Transverse colon (tissue), 4 donors: ENCODE measurements around the gene MOB3C. TPM values are rescaled to one million over a fixed set of nuclear protein-coding genes. Genes with fewer than 3 reads are reported as not detected.

Experiments used
- DNase-seq: peaks from one replicate; pipeline ENCODE4 v3.0.0-alpha.2; 2019
- H3K27ac ChIP-seq, 4 donors: fragments of 200-600 bp; sonication (generic); 2 replicates each; pipeline ENCODE4 v1.5.1; 2016 to 2018; ENCODE audit warnings: inconsistent platforms in 4 of 4
- H3K27me3 ChIP-seq: fragments of 200-600 bp; sonication (generic); 2 replicates; pipeline ENCODE4 v1.5.1; 2017; ENCODE audit warnings: inconsistent platforms
- H3K36me3 ChIP-seq, 4 donors: fragments of 200-600 bp; sonication (generic); 2 replicates each; pipeline ENCODE4 v1.5.1; 2017 to 2019; ENCODE audit warnings: inconsistent platforms in 4 of 4
- H3K4me1 ChIP-seq, 4 donors: fragments of 200-600 bp; sonication (generic); 2 replicates each; pipeline ENCODE4 v1.5.1; 2017 to 2020; ENCODE audit warnings: inconsistent platforms in 4 of 4
- H3K4me3 ChIP-seq, 4 donors: fragments of 200-600 bp; sonication (generic); 1 replicate in 1 of 4; 2 replicates in 3 of 4; pipeline versions ENCODE4 v1.5.1 to v1.6.1; 2017 to 2019; ENCODE audit warnings: inconsistent platforms in 4 of 4
- H3K9me3 ChIP-seq, 2 donors: fragments of 200-600 bp; sonication (generic); 2 replicates each; pipeline ENCODE4 v1.5.1; 2017 to 2019; ENCODE audit warnings: inconsistent platforms in 2 of 2
- EP300 ChIP-seq: sonication (generic); formaldehyde crosslinking; IDR thresholded peaks from one replicate; pipeline ENCODE4 v1.6.1; 2017; ENCODE audit warnings: antibody characterized with exemption, low read depth
- POLR2A ChIP-seq: fragments of 450-650 bp; IDR thresholded peaks from one replicate; pipeline ENCODE4 v1.6.1; 2016; ENCODE audit warnings: antibody characterized with exemption, mild to moderate bottlenecking, moderate library complexity
- POLR2AphosphoS5 ChIP-seq, 3 donors: sonication (generic); formaldehyde crosslinking; IDR thresholded peaks; one replicate each; pipeline ENCODE4 v1.6.1; 2016; ENCODE audit warnings: antibody characterized with exemption in 3 of 3
- WGBS, 2 donors: methylation state at CpG; one replicate each; pipeline ENCODE4 v1.1.5; 2018; ENCODE audit warnings: low coverage in 1 of 2; 5-methylcytosine and 5-hydroxymethylcytosine counted together
- in situ Hi-C, 4 donors: fragments of 200-750 bp; cut with MboI; loops; one replicate each; pipeline versions ENCODE4 v1.15.0 to v1.15.1; 2017; ENCODE audit warnings: low sequenced_read_pairs in 3 of 4, low pct_ligation_motif_present in 1 of 4, low pct_unique_long_range_greater_than_20kb in 1 of 4
- intact Hi-C: fragments of 100-400 bp; cut with DNase I; formaldehyde crosslinking; loops from one replicate; pipeline ENCODE4 v1.15.1; 2023; ENCODE audit warnings: low total_unique reads
- total RNA-seq, 4 donors: library from RNA; depleted of rRNA; stranded (reverse); fragments of >200 nt; gene quantifications; one replicate each; pipeline ENCODE4 v1.1.0, GENCODE V29; 2016
- TF ChIP-seq, protein P1 (sequence below), 5 experiments: fragments of 200-600 bp in 3 of 5; fragments of 450-650 bp in 2 of 5; sonication (generic) in 3 of 5; IDR thresholded peaks; 1 replicate in 2 of 5; 2 replicates in 3 of 5; pipeline ENCODE4 v1.5.1; 2016 to 2017; ENCODE audit warnings: antibody characterized with exemption in 5 of 5, inconsistent platforms in 3 of 5, mild to moderate bottlenecking in 2 of 5, moderate library complexity in 1 of 5

The MOB3C gene
- total RNA-seq, 4 donors from 2014 or later, result 12.9 to 20.6 (median 14.8) TPM

DNA sequence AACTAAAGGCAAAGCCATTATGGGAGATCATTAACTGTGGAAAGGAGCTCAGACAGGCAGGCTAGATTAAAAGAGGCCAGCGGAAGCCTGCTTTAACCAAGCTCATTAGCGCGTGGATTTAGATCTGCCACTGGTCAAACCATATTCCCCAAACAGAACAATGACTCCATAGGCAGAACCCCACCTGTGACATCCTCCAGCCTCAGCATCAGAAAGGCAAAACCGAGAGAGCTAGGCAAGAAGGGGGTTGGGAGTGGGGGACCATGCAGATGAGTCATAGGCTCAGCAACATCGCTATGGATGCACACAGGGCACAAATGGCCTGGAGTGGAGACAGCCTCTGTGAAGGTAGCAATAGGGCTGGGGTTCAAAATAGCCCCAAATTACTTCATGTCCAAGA is 33.1 kb downstream of the MOB3C start:
- 86 to 100% methylated on average over 3 to 5 of the region's 5 CpGs for WGBS, 2 donors
- H3K27ac ChIP-seq, result no peak overlapping the region
- H3K9me3 ChIP-seq, result no peaks in the 10 kb centered on the region

DNA sequence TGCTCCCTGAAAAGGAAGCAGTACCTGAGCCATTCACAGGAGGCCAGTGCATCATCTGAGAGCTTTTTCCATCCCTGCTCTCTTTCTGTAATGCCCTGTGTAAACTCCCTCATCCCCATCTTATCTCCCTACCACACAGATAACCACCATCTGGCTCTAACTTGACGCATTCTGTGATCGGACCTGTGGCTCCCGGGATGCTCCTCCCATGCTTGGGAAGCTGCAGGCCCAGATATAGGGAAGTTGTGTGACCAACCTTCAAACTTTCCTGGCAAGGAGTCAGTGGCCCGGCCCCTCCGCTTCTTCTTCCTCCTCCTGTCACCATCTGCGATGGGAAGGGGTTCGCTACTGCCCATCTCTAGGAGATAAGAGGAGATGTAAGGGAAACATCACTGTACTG is 33.6 kb downstream of the MOB3C start:
- TF ChIP-seq, protein P1, sequence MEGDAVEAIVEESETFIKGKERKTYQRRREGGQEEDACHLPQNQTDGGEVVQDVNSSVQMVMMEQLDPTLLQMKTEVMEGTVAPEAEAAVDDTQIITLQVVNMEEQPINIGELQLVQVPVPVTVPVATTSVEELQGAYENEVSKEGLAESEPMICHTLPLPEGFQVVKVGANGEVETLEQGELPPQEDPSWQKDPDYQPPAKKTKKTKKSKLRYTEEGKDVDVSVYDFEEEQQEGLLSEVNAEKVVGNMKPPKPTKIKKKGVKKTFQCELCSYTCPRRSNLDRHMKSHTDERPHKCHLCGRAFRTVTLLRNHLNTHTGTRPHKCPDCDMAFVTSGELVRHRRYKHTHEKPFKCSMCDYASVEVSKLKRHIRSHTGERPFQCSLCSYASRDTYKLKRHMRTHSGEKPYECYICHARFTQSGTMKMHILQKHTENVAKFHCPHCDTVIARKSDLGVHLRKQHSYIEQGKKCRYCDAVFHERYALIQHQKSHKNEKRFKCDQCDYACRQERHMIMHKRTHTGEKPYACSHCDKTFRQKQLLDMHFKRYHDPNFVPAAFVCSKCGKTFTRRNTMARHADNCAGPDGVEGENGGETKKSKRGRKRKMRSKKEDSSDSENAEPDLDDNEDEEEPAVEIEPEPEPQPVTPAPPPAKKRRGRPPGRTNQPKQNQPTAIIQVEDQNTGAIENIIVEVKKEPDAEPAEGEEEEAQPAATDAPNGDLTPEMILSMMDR (IDR thresholded peaks at IDR 0.05), result no peak
- intact Hi-C loops (no loop called here), in situ Hi-C loops (no loop called here)
- Histone ChIP-seq H3K4me3 (no peak overlapping the region), H3K9me3 (no peaks in the 10 kb centered on the region), H3K4me1 (no peaks in the 10 kb centered on the region), H3K36me3 (peaks cover 0 to 24% (median 11%) of the 10 kb centered on the region in 4 donors), H3K27me3 (no peaks in the 10 kb centered on the region), H3K27ac (peak overlapping the region in 1 of 4 donors; percentile 13)
- WGBS, 2 donors, result 85 to 91% methylated on average over 7 of the region's 7 CpGs
- DNase-seq, result peak; percentile 18

More for the DNA sequence above, 33.1 kb downstream of the MOB3C start:
- in situ Hi-C loops, result no loop called here
- intact Hi-C loops, result no loop called here
- DNase-seq, result no peak
- Histone ChIP-seq H3K4me1 (no peaks in the 10 kb centered on the region), H3K27me3 (no peaks in the 10 kb centered on the region), H3K4me3 (no peak overlapping the region), H3K36me3 (peaks cover 0 to 24% (median 11%) of the 10 kb centered on the region in 4 donors)
- no peak for TF ChIP-seq POLR2A
- no peak for TF ChIP-seq EP300
- TF ChIP-seq POLR2AphosphoS5 (IDR thresholded peaks at IDR 0.05), result no peak
- TF ChIP-seq, protein P1 (IDR thresholded peaks at IDR 0.05), result no peak

DNA sequence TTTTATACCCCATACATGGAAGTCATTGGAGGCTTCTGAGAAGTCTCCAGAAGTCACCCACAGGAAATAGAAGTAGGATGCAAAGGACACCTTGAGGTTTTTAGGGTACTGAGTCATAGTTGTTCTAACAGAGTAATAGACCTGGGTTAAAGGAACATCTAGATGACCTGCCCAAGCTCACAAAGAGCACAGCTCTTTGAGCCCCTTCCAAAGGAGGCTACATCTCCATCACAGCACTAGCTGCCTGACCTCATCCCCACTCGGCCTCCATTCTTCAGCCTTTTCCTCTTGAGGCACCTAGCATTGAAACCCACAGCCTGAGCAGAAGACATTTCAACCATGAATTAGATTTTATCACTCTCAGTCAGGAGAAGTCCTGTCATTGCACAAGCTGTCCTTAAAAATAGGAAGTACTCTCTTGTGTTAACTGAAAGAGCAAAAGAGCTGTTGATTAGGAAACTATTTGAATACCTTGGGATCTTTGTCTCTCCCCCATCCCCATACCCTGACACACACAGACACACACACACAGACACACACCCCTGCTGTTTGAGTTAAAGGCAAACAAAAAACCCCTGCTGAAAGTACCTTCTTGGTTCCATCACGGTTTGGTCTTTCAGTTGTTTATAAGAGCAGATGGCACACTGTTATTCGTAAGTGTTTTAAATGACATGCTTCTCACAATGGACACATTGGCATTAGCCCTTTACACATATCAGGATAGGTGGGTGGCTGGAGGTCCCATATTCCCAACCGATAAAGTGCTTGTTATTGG is 34.7 kb downstream of the MOB3C start:
- DNase-seq, result no peak
- intact Hi-C loops, result no loop called here
- TF ChIP-seq, protein P1 (IDR thresholded peaks at IDR 0.05), result no peak
- TF ChIP-seq POLR2A, result no peak
- no peak for TF ChIP-seq POLR2AphosphoS5 (IDR thresholded peaks at IDR 0.05)
- TF ChIP-seq EP300, result no peak
- no peaks in the 10 kb centered on the region for H3K4me1 ChIP-seq
- 70 to 71% methylated on average over 1 to 4 of the region's 4 CpGs for WGBS, 2 donors
- in situ Hi-C loops, result no loop called here
- no peaks in the 10 kb centered on the region for H3K9me3 ChIP-seq
- no peak overlapping the region for H3K4me3 ChIP-seq
- H3K27ac ChIP-seq, result peak overlapping the region in 2 of 4 donors; percentile 2 to 13
- peaks cover 0 to 28% (median 11%) of the 10 kb centered on the region in 4 donors for H3K36me3 ChIP-seq
- H3K27me3 ChIP-seq, result no peaks in the 10 kb centered on the region

DNA sequence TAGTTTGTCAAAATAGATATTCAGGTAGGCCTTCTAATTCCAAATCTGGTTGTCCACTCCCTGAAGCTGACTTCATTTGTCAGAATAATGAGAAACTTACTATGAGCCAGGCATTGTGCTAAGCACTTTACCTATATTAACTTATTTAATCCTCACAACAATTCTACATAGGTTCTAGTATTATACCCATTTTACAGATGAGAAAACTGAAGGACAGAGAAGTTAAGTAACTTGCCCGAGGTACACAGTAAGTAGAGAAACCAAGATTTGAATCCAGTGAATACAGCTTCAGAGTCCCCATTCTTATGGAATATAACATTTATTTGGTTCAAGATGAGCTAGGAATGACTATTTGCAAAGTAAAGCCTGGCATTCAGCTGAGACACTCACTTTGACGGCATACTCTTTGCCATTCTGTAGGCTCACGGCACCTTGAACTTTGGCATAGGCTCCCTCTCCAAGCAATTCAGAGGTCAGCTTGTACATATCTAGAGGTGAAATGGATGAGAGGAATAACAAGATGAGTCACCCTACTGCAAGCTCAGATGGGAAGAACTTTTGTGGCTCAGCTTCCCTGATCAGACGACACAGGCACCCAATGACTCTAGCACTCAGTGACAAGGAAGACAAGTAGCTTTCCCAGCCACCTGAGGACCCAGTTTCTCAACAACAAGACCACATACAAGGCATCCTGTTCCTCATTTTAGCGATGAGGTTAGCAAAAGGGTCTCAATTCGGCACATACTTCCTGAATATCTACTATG is 36.3 kb downstream of the MOB3C start:
- intact Hi-C loops (no loop called here), in situ Hi-C loops (no loop called here)
- H3K27ac ChIP-seq, result peak overlapping the region in 2 of 4 donors; percentile 23 to 34
- H3K4me1 ChIP-seq, result no peaks in the 10 kb centered on the region
- H3K36me3 ChIP-seq, result peaks cover 0 to 40% (median 11%) of the 10 kb centered on the region in 4 donors
- H3K27me3 ChIP-seq, result no peaks in the 10 kb centered on the region
- no peaks in the 10 kb centered on the region for H3K9me3 ChIP-seq
- no peak overlapping the region for H3K4me3 ChIP-seq
- WGBS, 2 donors, result 88 to 100% methylated on average over 2 to 6 of the region's 6 CpGs
- TF ChIP-seq, protein P1 (IDR thresholded peaks at IDR 0.05), result no peak
- no peak for TF ChIP-seq POLR2A
- TF ChIP-seq POLR2AphosphoS5 (IDR thresholded peaks at IDR 0.05), result no peak
- no peak for TF ChIP-seq EP300
- DNase-seq, result no peak
